ENCODE data around the gene TNS3. TPM values are rescaled to one million over a fixed set of nuclear protein-coding genes. Genes with fewer than 3 reads are reported as not detected.

TNS3 gene
- polyA plus RNA-seq, 3 donors: 5.2 to 30.3 (median 7.9) TPM

DNA sequence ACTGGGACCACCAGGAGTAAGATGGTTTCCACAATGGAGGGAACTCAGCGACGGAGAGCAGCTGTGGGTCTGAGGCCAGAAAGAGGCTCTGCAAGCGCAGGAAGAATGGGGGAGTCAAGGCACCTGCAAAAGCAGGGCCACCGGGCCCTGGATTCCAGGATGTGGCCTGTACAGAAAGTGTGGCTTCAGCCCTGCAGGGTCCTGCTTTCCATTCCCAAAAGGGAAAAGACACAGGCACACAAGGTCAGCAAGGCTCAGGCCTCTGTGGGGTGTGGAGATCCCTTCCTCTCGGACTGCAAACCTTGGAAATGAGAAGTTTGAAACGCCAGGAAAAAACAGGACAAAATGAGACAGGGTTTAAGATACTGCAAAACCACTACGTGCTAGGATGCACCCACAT is 232.5 kb downstream of the TNS3 start:
- intact Hi-C loops (cut with micrococcal nuclease): no loop called here
- Mint-ChIP-seq H3K36me3 (peaks cover 47 to 65% of the 10 kb centered on the region in 2 donors), H3K27ac (no peak overlapping the region), H3K4me1 (no peaks in the 10 kb centered on the region), H3K9me3 (no peaks in the 10 kb centered on the region), H3K27me3 (ENCODE audit: low read depth in 3 of 3) (no peaks in the 10 kb centered on the region), H3K4me3 (no peak overlapping the region)
- H3K4me3 ChIP-seq (replicated peaks in 1 of 3; ENCODE audit: low read depth in 2 of 3, low read length in 3 of 3): no peak overlapping the region
- no peaks in the 10 kb centered on the region for H3K9me3 ChIP-seq (replicated peaks in 1 of 2; ENCODE audit: control insufficient read depth in 1 of 2, insufficient read depth in 1 of 2, low read length in 2 of 2)
- no peaks in the 10 kb centered on the region for H3K27me3 ChIP-seq (ENCODE audit: control insufficient read depth in 2 of 2, insufficient read depth in 2 of 2, low read length in 2 of 2)
- peaks cover 93% of the 10 kb centered on the region for H4K20me1 ChIP-seq (ENCODE audit: insufficient read depth, low read length)
- H3K4me2 ChIP-seq (replicated peaks; ENCODE audit: extremely low read depth, low read length, poor library complexity, severe bottlenecking): no peak overlapping the region
- WGBS (ENCODE audit: insufficient coverage): 98% methylated on average over 7 of the region's 7 CpGs
- no peak for DNase-seq
- H3K79me2 ChIP-seq (ENCODE audit: insufficient read depth, low read length): peaks cover 11% of the 10 kb centered on the region
- no peak overlapping the region for H2AFZ ChIP-seq (ENCODE audit: insufficient read depth, low read depth, low read length, poor library complexity, severe bottlenecking)
- H3K4me1 ChIP-seq (ENCODE audit: control insufficient read depth in 1 of 2, insufficient read depth in 2 of 2, low read length in 2 of 2): no peaks in the 10 kb centered on the region
- H3K27ac ChIP-seq (ENCODE audit: low read depth in 1 of 2, low read length in 2 of 2): no peak overlapping the region
- H3K36me3 ChIP-seq (replicated peaks in 1 of 2; ENCODE audit: control insufficient read depth in 1 of 2, insufficient read depth in 2 of 2, low read length in 2 of 2): peaks cover 44 to 99% of the 10 kb centered on the region in 2 donors
- H3K9ac ChIP-seq (ENCODE audit: insufficient read depth, low read length, poor library complexity, severe bottlenecking): no peak overlapping the region
- TF ChIP-seq CTCF (IDR thresholded peaks at IDR 0.05): no peak

DNA sequence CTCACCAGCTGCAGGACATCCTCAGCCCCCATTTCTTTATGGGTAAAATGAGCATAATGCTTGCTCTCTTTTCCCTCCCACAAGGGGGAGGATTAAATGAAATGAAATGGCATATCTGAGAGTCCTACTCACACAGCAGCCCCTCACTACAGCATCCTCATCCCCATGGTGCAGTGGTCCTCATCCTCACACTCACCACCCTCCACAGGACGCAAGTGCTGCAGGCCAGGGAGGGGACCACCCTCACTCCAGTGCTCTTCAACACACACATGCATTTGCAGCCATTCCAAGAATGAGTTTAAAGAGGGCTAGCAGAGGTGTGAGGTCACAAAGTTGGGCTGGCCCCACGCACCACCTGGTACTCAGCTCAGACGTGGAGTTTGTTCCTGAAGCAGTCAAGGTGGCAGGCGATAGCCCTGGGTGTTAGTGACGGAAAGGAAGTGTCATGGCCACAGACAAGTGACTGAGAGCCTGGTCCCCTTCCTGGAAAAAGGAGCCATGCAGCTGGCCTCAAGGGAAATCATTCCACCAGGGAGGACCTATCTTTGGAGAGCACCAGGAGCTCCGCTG is 234.0 kb downstream of the TNS3 start:
- Histone ChIP-seq H3K27me3 (ENCODE audit: control insufficient read depth in 2 of 2, insufficient read depth in 2 of 2, low read length in 2 of 2) (no peaks in the 10 kb centered on the region), H3K4me2 (replicated peaks; ENCODE audit: extremely low read depth, low read length, poor library complexity, severe bottlenecking) (no peak overlapping the region), H3K9me3 (replicated peaks in 1 of 2; ENCODE audit: control insufficient read depth in 1 of 2, insufficient read depth in 1 of 2, low read length in 2 of 2) (no peaks in the 10 kb centered on the region), H3K9ac (ENCODE audit: insufficient read depth, low read length, poor library complexity, severe bottlenecking) (no peak overlapping the region), H3K36me3 (replicated peaks in 1 of 2; ENCODE audit: control insufficient read depth in 1 of 2, insufficient read depth in 2 of 2, low read length in 2 of 2) (peaks cover 56 to 99% of the 10 kb centered on the region in 2 donors), H3K4me3 (replicated peaks in 1 of 3; ENCODE audit: low read depth in 2 of 3, low read length in 3 of 3) (no peak overlapping the region), H3K79me2 (ENCODE audit: insufficient read depth, low read length) (peaks cover 11% of the 10 kb centered on the region), H4K20me1 (ENCODE audit: insufficient read depth, low read length) (peaks cover 82% of the 10 kb centered on the region), H2AFZ (ENCODE audit: insufficient read depth, low read depth, low read length, poor library complexity, severe bottlenecking) (no peak overlapping the region), H3K27ac (ENCODE audit: low read depth in 1 of 2, low read length in 2 of 2) (no peak overlapping the region), H3K4me1 (ENCODE audit: control insufficient read depth in 1 of 2, insufficient read depth in 2 of 2, low read length in 2 of 2) (no peaks in the 10 kb centered on the region)
- intact Hi-C loops (cut with micrococcal nuclease): no loop called here
- Mint-ChIP-seq H3K36me3 (peaks cover 51 to 69% of the 10 kb centered on the region in 2 donors), H3K4me1 (no peaks in the 10 kb centered on the region), H3K4me3 (no peak overlapping the region), H3K27me3 (ENCODE audit: low read depth in 3 of 3) (no peaks in the 10 kb centered on the region), H3K27ac (no peak overlapping the region), H3K9me3 (peaks cover 0 to 1% (median 0%) of the 10 kb centered on the region in 7 donors)
- DNase-seq: no peak
- no peak for TF ChIP-seq CTCF (IDR thresholded peaks at IDR 0.05)
- WGBS (ENCODE audit: insufficient coverage): 100% methylated on average over 4 of the region's 6 CpGs

Measured in CD14-positive monocyte (primary cell).